ENCODE measurements around the gene THRB.

GRCh38 chr3:24240306-24240705, 254.3 kb downstream of the THRB start:
- no peak for TF ChIP-seq POLR2A (IDR thresholded peaks at IDR 0.05; ENCODE audit: extremely low read depth, insufficient read length)
- TF ChIP-seq CTCF (IDR thresholded peaks at IDR 0.05; ENCODE audit: low read depth, low read length) = no peak
- no peak for TF ChIP-seq MYC (IDR thresholded peaks at IDR 0.05; ENCODE audit: low read depth, low read length)
- TF ChIP-seq MAX (IDR thresholded peaks at IDR 0.05; ENCODE audit: low read depth, low read length) = no peak
